BJ (cell line): Measurements from ENCODE around the gene C6orf52. TPM values are rescaled to one million over a fixed set of nuclear protein-coding genes. Genes with fewer than 3 reads are reported as not detected.
"Not testable (repeated sequence)": the region's sequence is repeated elsewhere in the genome, so short reads cannot be mapped to it uniquely, and the experiment has no call there.

Experiments used
- CTCF ChIA-PET: fragments of 350-600 bp; formaldehyde crosslinking; extraction: SDS; loops from one replicate; lab custom pipeline; 2021; ENCODE audit warnings: antibody characterized with exemption, inconsistent platforms; lab: Yijun Ruan, JAX
- POLR2A ChIA-PET: fragments of 300-600 bp; sonication (Branson Sonifier 250); formaldehyde crosslinking; extraction: SDS; loops from one replicate; lab custom pipeline; 2021; ENCODE audit warnings: antibody characterized with exemption; lab: Charles Lee
- DNase-seq: peaks from one replicate; pipeline ENCODE4 v3.0.0-alpha.2; 2011; ENCODE audit warnings: low read depth
- H3K27me3 ChIP-seq: 2 replicates; pipeline ENCODE4 v1.6.0; 2011; ENCODE audit warnings: low read length; ENCODE audit not compliant: control insufficient read depth, insufficient read depth
- H3K36me3 ChIP-seq: 2 replicates; pipeline ENCODE4 v1.5.1; 2011; ENCODE audit warnings: low read length; ENCODE audit not compliant: control insufficient read depth, insufficient read depth
- H3K4me3 ChIP-seq: 2 replicates; pipeline ENCODE4 v1.5.1; 2011; ENCODE audit warnings: low read depth, mild to moderate bottlenecking, control low read depth, low read length
- polyA plus RNA-seq: library from polyadenylated mRNA; depleted of rRNA; stranded (reverse); fragments of >200 nt; gene quantifications from 2 replicates; pipeline ENCODE4 v1.2.3, GENCODE V29; 2011
- TF ChIP-seq, protein P1 (sequence below): IDR thresholded peaks from 2 replicates; pipeline ENCODE4 v1.5.1; 2011; ENCODE audit warnings: low read depth, mild to moderate bottlenecking, control low read depth, inconsistent platforms, low read length, moderate library complexity; ENCODE audit not compliant: insufficient read depth

Gene C6orf52
- polyA plus RNA-seq, 1 experiment, result 0.28 TPM

DNA sequence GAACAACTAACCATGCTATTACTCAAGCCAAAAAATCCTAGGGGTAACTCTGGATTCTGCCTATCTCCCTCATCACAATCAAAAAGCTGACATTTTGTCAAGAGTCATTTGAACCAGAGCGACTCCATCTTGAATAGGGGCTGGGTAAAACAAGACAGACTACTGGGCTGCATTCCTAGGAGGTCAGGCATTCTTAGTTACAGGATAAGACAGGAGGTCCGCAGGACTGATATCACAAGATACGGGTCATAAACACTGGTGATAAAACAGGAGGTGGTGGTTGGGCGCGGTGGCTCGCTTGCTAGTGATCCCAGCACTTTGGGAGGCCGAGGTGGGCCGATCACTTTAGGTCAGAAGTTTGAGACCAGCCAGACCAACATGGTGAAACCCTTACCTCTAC is 32.2 kb downstream of the C6orf52 start:
- no peaks in the 10 kb centered on the region for H3K27me3 ChIP-seq
- no peak for DNase-seq
- TF ChIP-seq, protein P1, sequence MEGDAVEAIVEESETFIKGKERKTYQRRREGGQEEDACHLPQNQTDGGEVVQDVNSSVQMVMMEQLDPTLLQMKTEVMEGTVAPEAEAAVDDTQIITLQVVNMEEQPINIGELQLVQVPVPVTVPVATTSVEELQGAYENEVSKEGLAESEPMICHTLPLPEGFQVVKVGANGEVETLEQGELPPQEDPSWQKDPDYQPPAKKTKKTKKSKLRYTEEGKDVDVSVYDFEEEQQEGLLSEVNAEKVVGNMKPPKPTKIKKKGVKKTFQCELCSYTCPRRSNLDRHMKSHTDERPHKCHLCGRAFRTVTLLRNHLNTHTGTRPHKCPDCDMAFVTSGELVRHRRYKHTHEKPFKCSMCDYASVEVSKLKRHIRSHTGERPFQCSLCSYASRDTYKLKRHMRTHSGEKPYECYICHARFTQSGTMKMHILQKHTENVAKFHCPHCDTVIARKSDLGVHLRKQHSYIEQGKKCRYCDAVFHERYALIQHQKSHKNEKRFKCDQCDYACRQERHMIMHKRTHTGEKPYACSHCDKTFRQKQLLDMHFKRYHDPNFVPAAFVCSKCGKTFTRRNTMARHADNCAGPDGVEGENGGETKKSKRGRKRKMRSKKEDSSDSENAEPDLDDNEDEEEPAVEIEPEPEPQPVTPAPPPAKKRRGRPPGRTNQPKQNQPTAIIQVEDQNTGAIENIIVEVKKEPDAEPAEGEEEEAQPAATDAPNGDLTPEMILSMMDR, result no peak
- H3K4me3 ChIP-seq, result no peak overlapping the region
- ChIA-PET CTCF (no interaction called here), POLR2A (no interaction called here)
- no peaks in the 10 kb centered on the region for H3K36me3 ChIP-seq

- H3K27me3 ChIP-seq, H3K4me3 ChIP-seq, POLR2A ChIA-PET, DNase-seq, H3K36me3 ChIP-seq: not testable (repeated sequence)
- CTCF ChIA-PET, result interaction anchor here (0.7 kb wide), 1 partner anchor 26 kb away, joined by 3 read pairs; no protein-coding TSS in a partner anchor
These were observed 33.8 kb downstream of the C6orf52 start for GRCh38 chr6:10660431-10661191.

DNA sequence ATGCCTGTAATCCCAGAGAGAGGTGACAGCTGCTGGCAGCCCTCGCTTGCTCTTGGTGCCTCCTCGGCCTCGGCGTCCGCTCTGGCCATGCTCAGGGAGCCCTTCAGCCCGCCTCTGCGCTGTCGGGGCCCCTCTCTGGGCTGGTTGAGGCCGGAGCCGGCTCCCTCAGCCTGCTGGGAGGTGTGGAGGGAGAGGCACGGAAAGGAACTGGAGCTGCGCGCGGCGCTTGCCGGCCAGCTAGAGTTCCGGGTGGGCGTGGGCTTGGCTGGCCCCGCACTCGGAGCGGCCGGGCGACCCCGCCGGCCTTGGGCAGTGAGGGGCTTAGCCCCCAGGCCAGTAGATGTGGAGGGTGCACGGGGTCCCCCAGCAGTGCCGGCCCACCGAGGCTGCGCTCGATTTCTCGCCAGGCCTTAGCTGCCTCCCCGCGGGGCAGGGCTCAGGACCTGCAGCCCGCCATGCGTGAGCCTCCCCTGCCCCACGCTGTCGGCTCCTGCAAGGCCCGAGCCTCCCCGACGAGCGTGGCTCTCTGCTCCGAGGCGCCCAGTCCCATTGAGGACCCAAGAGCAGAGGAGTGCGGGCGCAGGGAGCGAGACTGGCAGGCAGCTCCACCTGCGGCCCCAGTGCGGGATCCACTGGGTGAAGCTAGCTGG is 34.6 kb downstream of the C6orf52 start:
- CTCF ChIA-PET, result interaction anchor here (0.7 kb wide), 1 partner anchor 27 kb away, joined by 3 read pairs; no protein-coding TSS in a partner anchor
- TF ChIP-seq, protein P1, result no peak
- DNase-seq, result no peak
- POLR2A ChIA-PET, result no interaction called here
- Histone ChIP-seq H3K36me3 (no peaks in the 10 kb centered on the region), H3K4me3 (peak overlapping the region; percentile 36), H3K27me3 (no peaks in the 10 kb centered on the region)

GRCh38 chr6:10658910-10659698 is 35.3 kb downstream of the C6orf52 start:
- H3K27me3 ChIP-seq, result no peaks in the 10 kb centered on the region
- TF ChIP-seq, protein P1, result no peak
- no peak for DNase-seq
- ChIA-PET CTCF (no interaction called here), POLR2A (no interaction called here)
- H3K36me3 ChIP-seq, result no peaks in the 10 kb centered on the region
- H3K4me3 ChIP-seq, result peak overlapping the region; percentile 36

- Histone ChIP-seq H3K4me3 (no peak overlapping the region), H3K36me3 (no peaks in the 10 kb centered on the region), H3K27me3 (no peaks in the 10 kb centered on the region)
- ChIA-PET CTCF (no interaction called here), POLR2A (no interaction called here)
- DNase-seq, result no peak
- TF ChIP-seq, protein P1, result no peak
These were observed 38.8 kb downstream of the C6orf52 start for GRCh38 chr6:10655508-10656055.
